GM12878 (cell line): ENCODE results near the gene VPS26B. TPM values are rescaled to one million over a fixed set of nuclear protein-coding genes. Genes with fewer than 3 reads are reported as not detected.

Source experiments
- ATAC-seq: fragments of 200-7000 bp; cut with Tn5 transposase; 3 replicates; pipeline ENCODE4 v1.9.1; 2020; ENCODE audit warnings: mild to moderate bottlenecking, moderate library complexity
- BruUV-seq: library from RNA; stranded (reverse); fragments of 400-500 nt; replicated peaks from 2 replicates; lab custom pipeline; 2021; lab: Mats Ljungman, UMichigan
- CTCF ChIA-PET: fragments of 300-600 bp; sonication (Branson Sonifier 250); formaldehyde crosslinking; extraction: SDS; loops from one replicate; lab custom pipeline; 2021; ENCODE audit warnings: inconsistent platforms; lab: Yijun Ruan, JAX
- POLR2A ChIA-PET: fragments of 350-600 bp; formaldehyde crosslinking; extraction: SDS; loops from one replicate; lab custom pipeline; 2021; ENCODE audit warnings: inconsistent platforms; lab: Charles Lee
- RAD21 ChIA-PET: fragments of 300-600 bp; sonication (Branson Sonifier 250); formaldehyde crosslinking; loops from one replicate; lab custom pipeline; 2023; ENCODE audit warnings: antibody characterized with exemption; ENCODE audit not compliant: unreplicated experiment; lab: Charles Lee
- SMC1A ChIA-PET: fragments of 300-600 bp; sonication (Branson Sonifier 250); formaldehyde crosslinking; loops from one replicate; lab custom pipeline; 2023; ENCODE audit not compliant: unreplicated experiment, uncharacterized antibody; lab: Charles Lee
- DNase-seq: peaks from one replicate; pipeline ENCODE4 v3.0.0-alpha.2; 2011; ENCODE audit warnings: low read depth, low spot score
- FAIRE-seq: peaks from 3 replicates; lab custom pipeline; 2011; peaks lifted over from hg19 to GRCh38; lab: Jason Lieb, UNC
- H2AFZ ChIP-seq: 2 replicates; pipeline ENCODE4 v1.6.0; 2011; ENCODE audit warnings: low read depth, low read length, control low read depth; ENCODE audit not compliant: control insufficient read depth
- H3K27ac ChIP-seq: 2 replicates; pipeline ENCODE4 v1.5.1; 2011; ENCODE audit warnings: control low read depth; ENCODE audit not compliant: control insufficient read depth, insufficient read depth
- H3K27me3 ChIP-seq, 2 experiments: replicated peaks in 1 of 2; 2 replicates each; pipeline versions ENCODE4 v1.6.0 to v1.6.1; 2011; ENCODE audit warnings: low read length in 1 of 2; ENCODE audit not compliant: control insufficient read depth in 2 of 2, insufficient read depth in 2 of 2
- H3K36me3 ChIP-seq, 2 experiments: 2 replicates each; pipeline ENCODE4 v1.5.1; 2011; ENCODE audit warnings: low read length in 1 of 2; ENCODE audit not compliant: control insufficient read depth in 2 of 2, insufficient read depth in 2 of 2
- H3K4me1 ChIP-seq: 2 replicates; pipeline ENCODE4 v1.6.1; 2011; ENCODE audit warnings: mild to moderate bottlenecking, low read length, moderate library complexity, mixed read lengths; ENCODE audit not compliant: control insufficient read depth, insufficient read depth
- H3K4me2 ChIP-seq: 2 replicates; pipeline ENCODE4 v1.6.0; 2011; ENCODE audit warnings: control low read depth; ENCODE audit not compliant: control insufficient read depth, insufficient read depth
- H3K4me3 ChIP-seq: fragments of 200-600 bp; sonication (generic); 2 replicates; pipeline ENCODE4 v1.5.1; 2016
- H3K79me2 ChIP-seq: 2 replicates; pipeline ENCODE4 v1.6.0; 2011; ENCODE audit warnings: low read length; ENCODE audit not compliant: control insufficient read depth, insufficient read depth
- H3K9ac ChIP-seq: 2 replicates; pipeline ENCODE4 v1.8.0; 2011; ENCODE audit warnings: low read length, control low read depth, mixed read lengths; ENCODE audit not compliant: control insufficient read depth, insufficient read depth
- H3K9me3 ChIP-seq: replicated peaks from 3 replicates; pipeline ENCODE4 v1.5.1; 2011; ENCODE audit warnings: mild to moderate bottlenecking, low read length; ENCODE audit not compliant: control insufficient read depth, insufficient read depth
- H4K20me1 ChIP-seq: 2 replicates; pipeline ENCODE4 v1.6.0; 2011; ENCODE audit not compliant: control insufficient read depth, insufficient read depth
- BACH1 ChIP-seq: fragments of 450-650 bp; IDR thresholded peaks from 2 replicates; pipeline ENCODE4 v1.6.1; 2017; ENCODE audit warnings: mild to moderate bottlenecking, borderline replicate concordance
- DPF2 ChIP-seq: fragments of 450-650 bp; IDR thresholded peaks from 2 replicates; pipeline ENCODE4 v1.6.1; 2017; ENCODE audit warnings: mild to moderate bottlenecking
- GATAD2B ChIP-seq: fragments of 450-650 bp; conservative IDR thresholded peaks from 2 replicates; pipeline ENCODE4 v1.6.1; 2017; ENCODE audit warnings: low read depth, mild to moderate bottlenecking, moderate library complexity
- HCFC1 ChIP-seq: fragments of 150-350 bp; IDR thresholded peaks from 2 replicates; pipeline ENCODE4 v1.6.1; 2014; ENCODE audit warnings: low read length
- IKZF1 ChIP-seq: fragments of 450-650 bp; conservative IDR thresholded peaks from 2 replicates; pipeline ENCODE4 v1.6.1; 2017; ENCODE audit warnings: antibody characterized with exemption, mild to moderate bottlenecking
- IRF3 ChIP-seq: fragments of 450-650 bp; IDR thresholded peaks from 2 replicates; pipeline ENCODE4 v1.6.1; 2014; ENCODE audit warnings: mild to moderate bottlenecking
- NKRF ChIP-seq: fragments of 450-650 bp; conservative IDR thresholded peaks from 2 replicates; pipeline ENCODE4 v1.6.1; 2017; ENCODE audit warnings: mild to moderate bottlenecking, moderate library complexity
- PKNOX1 ChIP-seq: fragments of 450-650 bp; IDR thresholded peaks from 2 replicates; pipeline ENCODE4 v1.6.1; 2016; ENCODE audit warnings: mild to moderate bottlenecking
- POLR2A ChIP-seq: IDR thresholded peaks from 2 replicates; pipeline ENCODE4 v1.6.1; 2011; ENCODE audit warnings: low read depth, mild to moderate bottlenecking, low read length
- RELB ChIP-seq: fragments of 450-650 bp; IDR thresholded peaks from 2 replicates; pipeline ENCODE4 v1.6.1; 2017; ENCODE audit warnings: low read depth, mild to moderate bottlenecking, moderate library complexity
- SMARCA5 ChIP-seq: fragments of 450-650 bp; IDR thresholded peaks from 2 replicates; pipeline ENCODE4 v1.6.1; 2017; ENCODE audit warnings: mild to moderate bottlenecking
- ZNF217 ChIP-seq: fragments of 450-650 bp; IDR thresholded peaks from 2 replicates; pipeline ENCODE4 v1.6.1; 2017; ENCODE audit warnings: antibody characterized with exemption, mild to moderate bottlenecking
- ZNF24 ChIP-seq: fragments of 450-650 bp; IDR thresholded peaks from 2 replicates; pipeline ENCODE4 v1.6.1; 2017; ENCODE audit warnings: antibody characterized with exemption, mild to moderate bottlenecking
- WGBS: methylation state at CpG from one replicate; pipeline ENCODE4 v1.1.6; 2016; ENCODE audit warnings: low lambda C conversion rate; ENCODE audit not compliant: insufficient replicate concordance, insufficient coverage; ENCODE audit errors: missing lambda C conversion rate; 5-methylcytosine and 5-hydroxymethylcytosine counted together
- in situ Hi-C: fragments of 300-500 bp; cut with MboI; formaldehyde crosslinking; loops from 9 replicates; pipeline ENCODE4 v1.14.3; 2018; ENCODE audit warnings: mixed read lengths
- intact Hi-C: fragments of 100-400 bp; cut with micrococcal nuclease; formaldehyde crosslinking; loops from one replicate; pipeline ENCODE4 v1.14.2; 2022; ENCODE audit not compliant: unreplicated experiment
- polyA plus RNA-seq, 11 experiments: library from polyadenylated mRNA; depleted of rRNA in 4 of 11; unstranded in 6 of 11; stranded (reverse) in 5 of 11; fragments of >200 nt; fragmentation: Nextera tagmentation in 4 of 11; fragmentation: Illumina TruSeq in 1 of 11; extraction: Ambion mirVana in 4 of 11; extraction: Trizol in 1 of 11; gene quantifications; 1 replicate in 1 of 11; 2 replicates in 10 of 11; pipeline versions ENCODE4 v1.2.1 to v1.2.3, GENCODE V29; 2011 to 2016; ENCODE audit warnings: inconsistent platforms in 2 of 11, missing spikeins in 2 of 11, low read depth in 1 of 11
- total RNA-seq, 4 experiments: library from RNA; depleted of rRNA in 3 of 4; stranded (reverse); fragments of >200 nt in 3 of 4; fragmentation: Illumina TruSeq in 1 of 4; extraction: Trizol in 1 of 4; gene quantifications; 2 replicates each; pipeline versions ENCODE4 v1.2.1 to v1.2.3, GENCODE V29; 2013 to 2021

VPS26B gene
- total and polyA plus RNA-seq, 10 of the 15 experiments (the other 5 are each of a cell fraction or from before 2014, with no cell fraction given), result 1.6 to 26.9 (median 13.3) TPM

DNA sequence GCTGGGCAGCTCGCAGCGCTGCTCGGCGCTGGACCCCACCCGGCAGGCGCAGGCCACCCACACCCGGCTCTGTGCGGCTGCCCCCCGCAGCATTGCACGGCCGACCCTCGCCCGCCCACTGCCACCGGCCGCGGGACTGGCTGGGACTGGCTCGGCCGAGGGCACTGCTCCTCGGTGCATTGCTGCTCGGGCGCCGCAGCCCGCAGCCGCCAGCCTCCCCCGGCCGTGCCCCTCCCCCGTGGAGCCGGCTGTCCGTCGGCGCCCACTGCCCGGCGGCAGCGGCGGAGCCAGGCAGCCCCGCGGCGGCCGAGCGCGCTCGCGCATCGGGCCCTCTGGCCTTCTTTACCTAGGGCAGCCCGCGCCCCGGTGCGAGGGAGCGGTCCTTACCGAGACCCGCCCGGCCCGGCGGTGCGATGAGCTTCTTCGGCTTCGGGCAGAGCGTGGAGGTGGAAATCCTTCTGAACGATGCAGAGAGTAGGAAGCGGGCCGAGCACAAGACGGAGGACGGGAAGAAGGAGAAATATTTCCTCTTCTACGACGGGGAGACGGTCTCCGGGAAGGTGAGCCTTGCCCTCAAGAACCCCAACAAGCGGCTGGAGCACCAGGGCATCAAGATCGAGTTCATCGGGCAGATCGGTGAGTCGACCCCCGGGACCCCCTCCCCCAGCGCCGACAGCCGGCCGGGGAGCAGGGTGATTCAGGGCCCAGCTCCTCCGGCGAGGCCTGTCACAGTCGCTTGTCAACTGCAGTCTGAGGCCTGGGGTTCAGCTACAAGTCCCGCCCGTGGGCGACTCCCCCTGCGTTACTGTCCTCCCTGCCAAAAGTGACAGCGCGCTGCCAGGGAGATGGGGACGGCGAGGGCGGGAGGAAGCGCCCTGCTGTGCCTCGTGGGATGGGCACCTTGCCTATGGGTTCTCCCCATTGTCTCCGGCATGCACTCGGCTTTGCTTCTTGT, 516 bp downstream of the VPS26B start:
- SMC1A ChIA-PET, result interaction anchor here (0.9 to 1.2 kb wide), 4 partner anchors 13 to 27 kb away, joined by 3 to 4 read pairs (median 4); no protein-coding TSS in a partner anchor
- no TSS peak for BruUV-seq
- TF ChIP-seq IKZF1 (peak; percentile 56), IRF3 (no peak), DPF2 (peak; percentile 87), RELB (no peak), PKNOX1 (peak; percentile 77), NKRF (no peak; the same call in 1 of the 2 replicates), POLR2A (peak; percentile 50; the same call in 1 of the 2 replicates), BACH1 (peak; percentile 18; the same call in 1 of the 2 replicates), SMARCA5 (peak; percentile 69; the same call in 1 of the 2 replicates), ZNF217 (peak; percentile 46; the same call in 1 of the 2 replicates), GATAD2B (peak; percentile 77), HCFC1 (no peak), ZNF24 (peak; percentile 66; the same call in 1 of the 2 replicates)

More for the DNA sequence above, 516 bp downstream of the VPS26B start:
- Histone ChIP-seq H3K4me2 (peak overlapping the region; percentile 96), H3K27ac (peak overlapping the region; percentile 18; the same call in 1 of the 2 replicates), H3K9me3 (no peaks in the 10 kb centered on the region), H3K36me3 (no peaks in the 10 kb centered on the region; a peak in 2 of 4 replicates), H3K4me1 (peaks cover 28% of the 10 kb centered on the region), H3K79me2 (peaks cover 29% of the 10 kb centered on the region), H3K4me3 (peak overlapping the region; percentile 74), H4K20me1 (peaks cover 14% of the 10 kb centered on the region; the same call in 1 of the 2 replicates), H3K9ac (peak overlapping the region; percentile 60), H3K27me3 (no peaks in the 10 kb centered on the region), H2AFZ (peak overlapping the region; percentile 97)
- POLR2A ChIA-PET, result interaction anchor here (0.9 to 1.9 kb wide), 4 partner anchors 26 to 30 kb away, joined by 3 to 8 read pairs (median 3); partner anchors contain the start of genes ACAD8 and THYN1
- no peak for FAIRE-seq
- ATAC-seq, result peak; percentile 1; the same call in 2 of the 3 replicates
- RAD21 ChIA-PET, result interaction anchor here (1.1 to 1.6 kb wide), 3 partner anchors 16 to 51 kb away, joined by 3 read pairs; partner anchors contain the start of gene GLB1L3
- DNase-seq, result no peak
- in situ Hi-C loops (no loop called here), intact Hi-C loops (loop anchor here (2.0 kb wide), 1 partner anchor 28 kb away; the partner anchor contains the start of genes ACAD8 and THYN1)
- CTCF ChIA-PET, result interaction anchor here (1.1 to 2.5 kb wide), 5 partner anchors 9 to 37 kb away, joined by 3 to 9 read pairs (median 5); no protein-coding TSS in a partner anchor
- WGBS, result 2% methylated on average over 86 of the region's 93 CpGs
